GM19455 (cell line): ENCODE data around the gene NALCN.

Experiments used
- ATAC-seq: cut with Tn5 transposase; IDR thresholded peaks from one replicate; pipeline ENCODE4 v1.9.1; 2021; ENCODE audit not compliant: unreplicated experiment

NALCN gene

DNA sequence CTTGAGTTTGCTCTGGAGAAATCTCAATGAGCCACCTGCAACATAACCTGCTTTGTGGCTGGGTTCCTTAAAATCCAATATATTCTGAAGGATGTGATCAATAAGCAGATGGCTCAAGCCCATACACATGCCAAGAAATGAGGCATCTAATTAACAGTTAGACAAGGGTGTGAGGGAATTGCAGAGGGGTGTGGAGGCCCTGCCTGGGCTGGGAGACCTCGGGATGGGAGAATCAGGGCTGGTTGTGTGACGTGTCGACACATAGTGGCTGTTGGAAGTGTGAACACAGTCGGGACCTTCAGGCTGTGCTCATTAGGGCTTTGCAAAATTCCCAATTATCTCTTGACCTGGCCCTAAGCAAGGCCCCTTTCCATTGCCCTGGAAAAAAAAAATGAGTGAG, 379.8 kb downstream of the NALCN start:
- no peak for ATAC-seq

GRCh38 chr13:101035119-101035620, 381.1 kb downstream of the NALCN start:
- ATAC-seq: no peak

DNA sequence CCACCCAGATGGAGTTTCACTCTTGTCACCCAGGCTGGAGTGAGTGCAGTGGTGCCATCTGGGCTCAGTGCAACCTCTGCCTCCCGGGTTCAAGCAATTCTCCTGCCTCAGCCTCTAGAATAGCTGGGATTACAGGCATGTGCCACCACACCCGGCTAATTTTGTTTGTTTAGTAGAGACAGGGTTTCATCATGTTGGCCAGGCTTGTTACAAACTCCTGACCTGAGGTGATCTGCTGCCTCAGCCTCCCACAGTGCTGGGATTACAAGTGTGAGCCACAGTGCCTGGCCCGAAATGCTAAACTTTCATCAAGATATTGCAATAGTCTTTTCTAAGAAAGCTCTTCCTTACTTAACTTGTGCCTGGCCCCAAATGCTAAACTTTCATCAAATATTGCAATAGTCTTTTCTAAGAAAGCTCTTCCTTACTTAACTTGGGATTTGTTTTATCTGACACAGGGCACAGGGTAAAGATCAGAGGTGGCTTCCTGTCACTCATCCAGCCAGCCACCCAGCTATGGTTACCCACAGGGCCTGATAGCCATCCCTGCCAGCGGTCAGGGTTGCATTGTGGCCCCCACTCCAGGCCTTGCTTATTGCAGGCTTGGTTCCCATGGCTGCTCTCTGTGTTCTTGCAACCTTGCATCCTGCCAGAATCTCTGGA, 389.4 kb downstream of the NALCN start:
- no peak for ATAC-seq

GRCh38 chr13:101026328-101026727, 390.0 kb downstream of the NALCN start:
- no peak for ATAC-seq

DNA sequence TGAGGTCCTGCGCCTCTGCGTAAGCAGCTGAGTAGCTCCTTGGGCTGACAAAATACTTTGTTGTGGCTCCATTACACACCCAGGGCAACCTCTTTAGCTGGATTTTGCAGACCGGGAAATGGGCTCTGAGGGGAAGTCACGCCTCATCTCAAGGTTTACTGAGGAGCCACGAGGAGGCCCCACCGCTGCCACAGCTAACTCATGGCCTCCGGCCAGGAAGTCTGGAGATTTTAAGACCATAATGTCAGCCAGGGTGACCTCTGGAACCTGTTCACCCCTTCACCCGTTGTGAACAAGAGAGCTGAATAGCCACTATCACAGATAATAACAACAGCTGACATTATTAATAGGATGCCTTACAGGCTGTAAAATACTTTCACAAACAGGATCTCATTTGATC, 390.4 kb downstream of the NALCN start:
- ATAC-seq: no peak

GRCh38 chr13:101025519-101025918, 390.8 kb downstream of the NALCN start:
- no peak for ATAC-seq

GRCh38 chr13:101019126-101019525, 397.2 kb downstream of the NALCN start:
- no peak for ATAC-seq

DNA sequence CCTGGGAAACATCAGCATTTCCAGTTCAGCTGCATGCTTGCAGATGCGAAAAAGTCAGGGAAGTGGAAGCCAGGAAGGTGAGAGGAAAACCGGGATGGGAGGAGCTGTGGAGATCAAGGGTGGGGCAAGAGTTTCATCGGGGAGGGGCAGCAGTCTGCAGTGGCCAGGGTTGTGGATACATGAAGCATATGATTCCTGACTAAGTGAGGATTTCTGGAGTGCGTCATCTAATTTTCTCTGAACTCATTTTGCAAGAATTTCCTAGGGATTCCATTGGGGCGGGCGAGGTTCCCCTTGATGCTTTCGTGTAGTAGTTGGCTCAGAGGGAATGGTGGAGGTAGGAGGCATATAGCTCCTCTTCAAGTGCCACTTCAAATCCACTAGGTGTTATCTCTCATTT, 397.6 kb downstream of the NALCN start:
- ATAC-seq: no peak

- ATAC-seq: no peak
Observed at GRCh38 chr13:101017123-101017872, 399.0 kb downstream of the NALCN start.

DNA sequence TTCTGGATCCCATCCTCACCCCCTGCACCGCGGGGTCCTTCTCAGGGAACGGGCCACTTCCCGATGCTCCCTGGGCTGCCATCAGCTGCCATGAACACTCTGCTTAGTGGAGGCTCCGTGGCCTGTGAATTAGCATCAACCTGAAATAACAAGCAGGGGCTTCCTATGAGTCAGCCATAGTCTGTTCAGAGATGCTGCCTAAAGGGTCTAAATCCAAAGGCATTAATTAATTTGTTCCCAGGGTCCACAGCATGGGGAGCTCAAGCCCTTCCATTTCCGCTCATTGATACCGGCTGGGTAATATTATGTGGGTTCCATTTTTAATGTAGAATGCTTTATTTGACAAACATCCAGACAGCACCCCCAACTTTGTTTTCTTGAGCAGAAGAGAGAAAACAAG, 399.8 kb downstream of the NALCN start:
- no peak for ATAC-seq

- ATAC-seq: no peak
Observed at GRCh38 chr13:101013245-101013644, 403.1 kb downstream of the NALCN start.

GRCh38 chr13:101010100-101010499, 406.2 kb downstream of the NALCN start:
- ATAC-seq: no peak

- ATAC-seq: no peak
Observed at GRCh38 chr13:101007245-101007644, 409.1 kb downstream of the NALCN start.
